Testis (tissue), 3 donors: ENCODE measurements around the gene RPL31. TPM values are rescaled to one million over a fixed set of nuclear protein-coding genes. Genes with fewer than 3 reads are reported as not detected.

Source experiments
- DNase-seq: peaks from one replicate; pipeline ENCODE4 v3.0.0-alpha.2; 2019
- H3K27ac ChIP-seq, 2 donors: fragments of 200-600 bp; sonication (generic); one replicate each; pipeline ENCODE4 v1.5.1; 2019
- H3K27me3 ChIP-seq: fragments of 200-600 bp; sonication (generic); one replicate; pipeline ENCODE4 v1.5.1; 2019
- H3K36me3 ChIP-seq: fragments of 200-600 bp; sonication (generic); one replicate; pipeline ENCODE4 v1.5.1; 2017; ENCODE audit warnings: low read depth; ENCODE audit errors: missing control alignments
- H3K4me1 ChIP-seq: fragments of 200-600 bp; sonication (generic); one replicate; pipeline ENCODE4 v1.5.1; 2019
- H3K4me3 ChIP-seq, 2 donors: fragments of 200-600 bp; sonication (generic); one replicate each; pipeline ENCODE4 v1.5.1; 2017 to 2019
- H3K9me3 ChIP-seq: fragments of 200-600 bp; sonication (generic); one replicate; pipeline ENCODE4 v1.5.1; 2017
- POLR2A ChIP-seq: fragments of 450-650 bp; IDR thresholded peaks from one replicate; pipeline ENCODE4 v1.6.1; 2017; ENCODE audit warnings: antibody characterized with exemption, mild to moderate bottlenecking, moderate library complexity
- WGBS, 2 donors: methylation state at CpG; one replicate each; pipeline ENCODE4 v1.1.5; 2018; 5-methylcytosine and 5-hydroxymethylcytosine counted together
- intact Hi-C: fragments of 100-400 bp; cut with DNase I; formaldehyde crosslinking; loops from one replicate; pipeline ENCODE4 v1.15.1; 2023; ENCODE audit warnings: low total_unique reads
- polyA plus RNA-seq: library from polyadenylated mRNA; stranded (reverse); fragments of 350-450 nt; fragmentation: Illumina TruSeq; extraction: RNeasy Lipid Tissue Mini Kit (QIAGEN cat#74804); gene quantifications from one replicate; pipeline ENCODE4 v1.2.3, GENCODE V29; 2014; ENCODE audit warnings: low read depth, low replicate concordance; ENCODE audit not compliant: insufficient read depth
- total RNA-seq, 2 donors: library from RNA; depleted of rRNA; stranded (reverse); fragments of >200 nt; gene quantifications; one replicate each; pipeline ENCODE4 v1.2.3, GENCODE V29; 2016
- TF ChIP-seq, protein P1 (sequence below), 3 experiments: fragments of 450-650 bp in 2 of 3; fragments of 200-600 bp in 1 of 3; sonication (generic) in 1 of 3; IDR thresholded peaks; one replicate each; pipeline ENCODE4 v1.5.1; 2016 to 2019; ENCODE audit warnings: antibody characterized with exemption in 3 of 3, mild to moderate bottlenecking in 2 of 3, moderate library complexity in 1 of 3

Gene RPL31
- total and polyA plus RNA-seq, 3 donors from 2014 or later = 404 to 1,643 (median 715) TPM

GRCh38 chr2:100999995-101000394 lies 2.1 kb upstream of the RPL31 start:
- intact Hi-C loops = no loop called here
- TF ChIP-seq POLR2A = no peak
- TF ChIP-seq, protein P1, sequence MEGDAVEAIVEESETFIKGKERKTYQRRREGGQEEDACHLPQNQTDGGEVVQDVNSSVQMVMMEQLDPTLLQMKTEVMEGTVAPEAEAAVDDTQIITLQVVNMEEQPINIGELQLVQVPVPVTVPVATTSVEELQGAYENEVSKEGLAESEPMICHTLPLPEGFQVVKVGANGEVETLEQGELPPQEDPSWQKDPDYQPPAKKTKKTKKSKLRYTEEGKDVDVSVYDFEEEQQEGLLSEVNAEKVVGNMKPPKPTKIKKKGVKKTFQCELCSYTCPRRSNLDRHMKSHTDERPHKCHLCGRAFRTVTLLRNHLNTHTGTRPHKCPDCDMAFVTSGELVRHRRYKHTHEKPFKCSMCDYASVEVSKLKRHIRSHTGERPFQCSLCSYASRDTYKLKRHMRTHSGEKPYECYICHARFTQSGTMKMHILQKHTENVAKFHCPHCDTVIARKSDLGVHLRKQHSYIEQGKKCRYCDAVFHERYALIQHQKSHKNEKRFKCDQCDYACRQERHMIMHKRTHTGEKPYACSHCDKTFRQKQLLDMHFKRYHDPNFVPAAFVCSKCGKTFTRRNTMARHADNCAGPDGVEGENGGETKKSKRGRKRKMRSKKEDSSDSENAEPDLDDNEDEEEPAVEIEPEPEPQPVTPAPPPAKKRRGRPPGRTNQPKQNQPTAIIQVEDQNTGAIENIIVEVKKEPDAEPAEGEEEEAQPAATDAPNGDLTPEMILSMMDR (IDR thresholded peaks at IDR 0.05) = no peak
- Histone ChIP-seq H3K9me3 (no peaks in the 10 kb centered on the region), H3K27me3 (no peaks in the 10 kb centered on the region), H3K36me3 (no peaks in the 10 kb centered on the region), H3K4me3 (no peak overlapping the region), H3K4me1 (peaks cover 13% of the 10 kb centered on the region), H3K27ac (no peak overlapping the region)
- WGBS, 2 donors = 78 to 82% methylated on average over 2 of the region's 2 CpGs
- no peak for DNase-seq

DNA sequence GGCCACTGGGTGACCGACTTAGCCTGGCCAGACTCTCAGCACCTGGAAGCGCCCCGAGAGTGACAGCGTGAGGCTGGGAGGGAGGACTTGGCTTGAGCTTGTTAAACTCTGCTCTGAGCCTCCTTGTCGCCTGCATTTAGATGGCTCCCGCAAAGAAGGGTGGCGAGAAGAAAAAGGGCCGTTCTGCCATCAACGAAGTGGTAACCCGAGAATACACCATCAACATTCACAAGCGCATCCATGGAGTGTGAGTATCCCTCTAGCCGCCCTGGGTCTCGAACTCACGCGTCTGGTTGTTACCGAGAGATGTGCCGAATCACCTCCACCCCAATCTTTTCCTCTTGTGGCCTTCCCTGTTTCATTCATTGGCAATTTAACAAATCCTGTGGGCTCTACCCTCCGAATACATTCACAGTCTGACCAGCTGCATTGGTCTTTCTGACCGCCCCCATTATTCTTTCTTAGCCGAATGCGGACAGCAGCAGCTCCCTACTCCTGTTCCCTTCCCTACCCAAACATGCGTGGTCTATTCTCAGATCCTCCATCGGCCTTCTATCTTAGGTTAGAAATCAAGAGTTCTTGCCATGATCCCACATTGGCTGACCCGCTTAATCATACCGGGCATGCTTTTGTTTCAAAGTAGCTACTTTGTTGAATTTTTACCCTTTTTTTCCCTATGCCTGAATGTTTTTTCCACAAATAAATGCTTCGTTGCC lies 631 bp downstream of the RPL31 start:
- Histone ChIP-seq H3K4me3 (peak overlapping the region; percentile 85 to 96), H3K9me3 (no peaks in the 10 kb centered on the region), H3K27ac (peak overlapping the region; percentile 83 to 87), H3K4me1 (peaks cover 13% of the 10 kb centered on the region), H3K27me3 (no peaks in the 10 kb centered on the region), H3K36me3 (no peaks in the 10 kb centered on the region)
- DNase-seq = no peak
- WGBS, 2 donors = 1% methylated on average over 24 to 26 of the region's 26 CpGs
- TF ChIP-seq POLR2A = no peak
- TF ChIP-seq, protein P1 (IDR thresholded peaks at IDR 0.05) = no peak
- intact Hi-C loops = no loop called here

- Histone ChIP-seq H3K27me3 (no peaks in the 10 kb centered on the region), H3K27ac (peak overlapping the region in 1 of 2 donors; percentile 83), H3K4me3 (peak overlapping the region; percentile 85 to 96), H3K9me3 (no peaks in the 10 kb centered on the region), H3K36me3 (no peaks in the 10 kb centered on the region), H3K4me1 (peaks cover 13% of the 10 kb centered on the region)
- DNase-seq = no peak
- intact Hi-C loops = no loop called here
- 21 to 28% methylated on average over 12 of the region's 12 CpGs for WGBS, 2 donors
- no peak for TF ChIP-seq POLR2A
- TF ChIP-seq, protein P1 (IDR thresholded peaks at IDR 0.05) = no peak
Measured at GRCh38 chr2:101003278-101003775, 1.2 kb downstream of the RPL31 start.

- WGBS, 2 donors = 88 to 92% methylated on average over 12 of the region's 12 CpGs
- Histone ChIP-seq H3K36me3 (no peaks in the 10 kb centered on the region), H3K4me3 (no peak overlapping the region), H3K27me3 (no peaks in the 10 kb centered on the region), H3K27ac (no peak overlapping the region), H3K9me3 (no peaks in the 10 kb centered on the region), H3K4me1 (peaks cover 13% of the 10 kb centered on the region)
- TF ChIP-seq, protein P1 (IDR thresholded peaks at IDR 0.05) = no peak
- TF ChIP-seq POLR2A = no peak
- intact Hi-C loops = no loop called here
- DNase-seq = no peak
Measured at GRCh38 chr2:101004620-101005325, 2.7 kb downstream of the RPL31 start.
